GM12891 (cell line): ENCODE measurements around the gene CCDC33.

Experiments
- PAX5 ChIP-seq: IDR thresholded peaks from 2 replicates; pipeline ENCODE4 v1.6.1; 2011; ENCODE audit warnings: low read length, moderate library complexity, mild to moderate bottlenecking; ENCODE audit not compliant: insufficient read depth, severe bottlenecking
- POLR2A ChIP-seq: IDR thresholded peaks from 2 replicates; pipeline ENCODE4 v1.6.1; 2011; ENCODE audit warnings: low read depth, low read length, control low read depth
- POLR2AphosphoS5 ChIP-seq: IDR thresholded peaks from 2 replicates; pipeline ENCODE4 v1.6.1; 2011; ENCODE audit warnings: low read depth, low read length, control low read depth
- POU2F2 ChIP-seq: IDR thresholded peaks from 2 replicates; pipeline ENCODE4 v1.6.1; 2011; ENCODE audit warnings: low read depth, mild to moderate bottlenecking, control low read depth, low read length, moderate library complexity
- SPI1 ChIP-seq: IDR thresholded peaks from 2 replicates; pipeline ENCODE4 v1.6.1; 2011; ENCODE audit warnings: low read depth, low read length, control low read depth
- TAF1 ChIP-seq: IDR thresholded peaks from 2 replicates; pipeline ENCODE4 v1.6.1; 2011; ENCODE audit warnings: low read depth, low read length, control low read depth

- TF ChIP-seq POLR2AphosphoS5 (no peak), POLR2A (no peak), TAF1 (no peak), SPI1 (no peak), PAX5 (no peak), POU2F2 (no peak)
Measured at GRCh38 chr15:74336061-74337005, 100.2 kb downstream of the CCDC33 start.
